GM10847 (cell line): Measurements from ENCODE around the gene IL1B.

Experiments
- POLR2A ChIP-seq: IDR thresholded peaks from 2 replicates; pipeline ENCODE4 v1.6.1; 2011; ENCODE audit not compliant: insufficient read length; ENCODE audit errors: extremely low read depth

The IL1B gene

DNA sequence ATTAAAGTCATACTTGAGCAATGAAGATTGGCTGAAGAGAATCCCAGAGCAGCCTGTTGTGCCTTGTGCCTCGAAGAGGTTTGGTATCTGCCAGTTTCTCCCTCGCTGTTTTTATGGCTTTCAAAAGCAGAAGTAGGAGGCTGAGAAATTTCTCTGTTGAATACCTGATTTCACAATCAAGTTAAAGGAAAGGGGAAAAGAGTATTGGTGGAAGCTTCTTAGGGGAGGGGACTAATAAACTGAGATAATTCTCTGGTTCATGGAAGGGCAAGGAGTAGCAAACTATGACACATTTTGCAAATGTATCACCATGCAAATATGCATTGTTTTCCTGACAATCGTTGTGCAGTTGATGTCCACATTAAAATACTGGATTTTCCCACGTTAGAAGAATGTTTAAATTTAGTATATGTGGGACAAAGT lies at the start of gene IL1B:
TSS of gene IL1B (minus strand) at position 85 of the 423 bp plus-strand sequence. CDS start 550 bp downstream, outside the sequence.
- no peak for TF ChIP-seq POLR2A

- no peak for TF ChIP-seq POLR2A
Observed at GRCh38 chr2:112886291-112886690, 49.7 kb upstream of the IL1B start.

DNA sequence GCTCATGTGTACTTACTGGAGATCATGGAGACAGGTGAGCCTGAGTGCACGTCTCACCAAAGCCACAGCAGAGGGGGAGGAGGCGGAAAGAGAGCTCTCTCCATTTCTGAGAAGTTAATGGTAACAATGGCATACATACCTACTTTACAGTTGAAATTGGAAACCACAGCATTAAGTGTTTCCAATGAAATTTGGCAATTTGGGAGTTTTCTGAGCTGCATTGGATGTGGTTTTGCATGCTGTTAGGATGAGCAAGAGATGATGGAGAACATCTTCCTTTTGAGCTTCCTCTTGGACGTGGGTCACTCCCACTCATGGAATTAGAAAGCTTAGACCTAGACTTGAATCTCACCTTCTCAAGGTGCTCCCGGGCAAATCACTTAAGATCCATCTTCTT lies 48.9 kb upstream of the IL1B start:
- no peak for TF ChIP-seq POLR2A

GRCh38 chr2:112884869-112885505 lies 48.4 kb upstream of the IL1B start:
- TF ChIP-seq POLR2A: no peak

DNA sequence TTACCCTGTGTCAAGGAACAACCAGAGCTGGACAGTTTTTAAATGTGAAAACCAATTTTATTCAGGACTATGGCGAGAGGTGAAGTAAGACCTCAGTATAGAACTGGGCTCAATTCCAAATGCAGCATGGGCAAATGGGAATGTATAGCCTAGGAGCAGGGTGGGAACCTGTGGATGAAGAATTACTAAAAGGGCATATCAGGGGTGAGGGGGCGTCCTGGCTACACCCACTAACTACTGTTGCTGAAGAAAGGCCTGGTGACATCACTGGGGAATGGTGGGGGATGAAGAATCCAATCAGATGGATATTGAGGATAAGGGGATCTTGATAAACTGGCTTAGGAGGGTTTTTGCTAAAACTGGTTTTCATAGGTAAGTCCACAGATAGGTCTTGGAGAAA lies 47.1 kb upstream of the IL1B start:
- TF ChIP-seq POLR2A: no peak

DNA sequence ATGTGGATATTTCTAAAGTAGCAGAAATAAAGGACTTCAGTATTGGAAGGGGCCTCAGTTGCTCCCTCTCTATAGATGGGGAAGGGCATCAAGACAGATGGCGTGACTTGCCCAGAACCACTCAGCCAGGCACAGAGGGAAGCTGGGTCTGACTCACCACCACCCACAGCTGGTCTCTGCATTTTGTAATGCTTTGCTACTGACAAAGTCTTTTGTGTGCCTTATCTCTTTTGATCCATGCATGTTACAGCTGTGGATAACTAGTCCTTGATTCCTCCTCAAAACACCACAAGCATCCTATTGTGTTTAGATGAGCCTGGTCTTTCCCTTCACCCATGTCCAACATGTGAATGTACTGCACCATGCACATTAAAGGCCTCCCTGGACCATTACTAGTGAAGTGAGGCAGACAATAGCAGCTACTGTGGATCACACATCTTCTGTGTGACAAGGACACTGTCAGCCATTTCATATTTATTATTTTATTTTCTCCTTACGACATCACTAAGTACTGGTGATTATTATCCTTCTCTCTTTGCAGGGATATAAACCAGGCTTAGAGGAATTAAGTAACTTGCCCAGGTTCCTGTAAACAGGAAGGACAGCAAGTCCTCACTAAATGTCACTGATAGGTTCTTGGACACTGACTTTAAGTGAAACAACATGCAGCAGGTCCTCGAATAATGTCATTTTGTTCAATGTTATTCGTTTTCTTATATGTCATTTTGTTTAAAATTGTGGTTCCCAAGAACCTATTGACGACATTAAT lies 44.8 kb upstream of the IL1B start:
- no peak for TF ChIP-seq POLR2A

DNA sequence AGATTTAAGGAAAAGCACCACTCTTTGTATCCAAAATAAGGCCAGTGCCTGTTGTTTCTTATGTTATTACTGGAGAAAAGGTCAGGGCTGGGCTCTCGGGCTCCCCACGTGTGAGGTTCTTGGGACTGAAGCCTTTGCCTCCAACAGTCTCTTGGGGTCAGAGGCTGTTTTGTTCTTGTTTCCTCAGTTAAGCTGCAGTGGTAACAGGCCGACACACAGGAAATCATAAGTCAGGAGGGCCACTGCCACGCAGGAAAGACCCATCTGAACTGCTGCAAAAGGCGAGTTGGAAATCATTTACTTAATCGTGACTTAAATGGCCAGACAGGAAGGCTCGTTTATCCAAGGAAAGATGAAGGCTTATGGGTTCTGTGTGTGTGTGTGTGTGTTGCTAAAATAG lies 44.1 kb upstream of the IL1B start:
- TF ChIP-seq POLR2A: no peak

DNA sequence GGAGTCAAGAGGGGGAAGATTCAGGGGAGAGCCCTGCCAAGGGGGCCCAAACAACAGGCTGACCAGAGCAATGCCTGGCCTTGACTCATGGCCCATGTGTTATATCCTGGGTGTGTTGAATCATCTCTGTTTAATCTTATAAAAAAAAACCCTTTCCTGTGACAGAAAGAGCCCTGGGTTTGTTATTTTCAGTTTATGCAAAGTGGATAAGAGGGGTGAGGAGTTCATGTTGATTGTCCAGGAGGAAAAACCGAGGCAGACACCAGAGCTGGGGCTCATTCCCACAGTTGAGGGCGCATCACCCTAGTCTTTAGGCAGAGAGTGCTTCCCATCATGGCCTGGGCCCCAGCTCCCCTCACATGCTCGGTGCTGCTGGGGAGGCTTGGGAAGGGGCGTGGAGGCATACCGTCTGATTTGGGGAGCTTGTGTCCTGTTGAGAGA lies 43.5 kb upstream of the IL1B start:
- TF ChIP-seq POLR2A: no peak

DNA sequence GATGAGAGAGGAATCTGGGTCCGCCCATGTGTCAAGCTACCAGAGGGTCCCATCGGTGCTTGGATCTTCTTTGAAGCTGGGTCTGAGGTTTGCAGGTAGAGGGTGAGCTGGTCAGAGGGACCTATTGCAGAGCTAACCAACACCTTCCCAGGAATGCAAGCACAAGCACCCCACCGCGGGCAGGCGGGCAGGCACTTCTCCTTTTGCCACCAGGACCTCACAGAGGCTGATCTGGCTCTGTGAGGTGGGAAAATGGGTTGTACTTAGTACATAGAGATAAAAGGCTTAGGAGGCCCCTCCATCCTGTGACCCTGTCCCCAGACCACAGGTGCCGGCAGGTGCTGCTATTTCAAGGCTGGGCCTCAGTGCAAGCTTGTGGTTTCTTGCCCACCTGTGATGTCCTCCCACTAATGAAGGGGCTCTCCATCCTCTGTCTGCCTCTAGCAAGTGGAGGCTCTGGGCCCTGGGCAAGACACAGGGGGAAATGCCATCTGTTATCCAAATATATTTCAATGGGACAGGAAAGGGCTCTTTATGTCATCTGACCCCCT lies 43.0 kb upstream of the IL1B start:
- no peak for TF ChIP-seq POLR2A

DNA sequence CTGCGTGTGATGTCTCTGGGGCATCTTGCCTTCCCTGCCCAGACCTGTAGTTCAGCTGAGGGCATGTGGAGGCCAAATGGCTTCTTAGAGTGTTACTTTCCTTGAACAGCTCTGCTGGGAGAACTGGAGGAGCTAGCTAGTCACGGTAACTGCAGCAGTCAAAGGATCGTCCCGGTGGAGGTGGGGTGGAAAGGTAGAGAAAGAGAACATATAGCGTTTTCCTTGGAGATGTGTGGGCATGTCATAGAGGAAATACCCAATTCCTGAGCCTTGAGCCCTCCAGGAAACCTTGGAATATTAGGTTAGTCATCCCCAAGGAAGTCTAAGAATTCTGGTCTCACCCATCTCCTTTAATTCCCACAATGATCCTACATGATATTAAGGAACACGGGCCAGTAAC lies 40.8 kb upstream of the IL1B start:
- TF ChIP-seq POLR2A: no peak

DNA sequence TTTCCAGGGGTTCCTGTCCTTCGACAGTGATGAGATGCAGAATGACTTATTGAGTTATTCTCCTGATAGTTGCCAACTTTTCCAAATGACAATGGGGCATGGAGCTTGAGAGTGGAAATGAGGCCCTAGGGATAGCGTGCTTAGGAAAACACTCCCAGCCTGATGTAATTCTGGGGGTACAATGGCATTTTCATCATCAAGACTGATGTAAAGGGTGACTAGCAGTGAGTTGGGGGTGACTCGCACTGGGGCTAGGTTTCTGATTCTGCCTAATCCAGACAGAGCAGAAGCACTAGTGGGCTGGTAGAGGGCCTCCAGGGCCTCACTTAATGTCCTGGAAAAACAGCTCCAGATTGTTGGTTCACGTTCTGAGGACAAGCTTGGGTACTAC lies 40.4 kb upstream of the IL1B start:
- TF ChIP-seq POLR2A: no peak

GRCh38 chr2:112876257-112876970 lies 39.8 kb upstream of the IL1B start:
- TF ChIP-seq POLR2A: no peak

- no peak for TF ChIP-seq POLR2A
Observed at GRCh38 chr2:112870841-112871835, 34.6 kb upstream of the IL1B start.

DNA sequence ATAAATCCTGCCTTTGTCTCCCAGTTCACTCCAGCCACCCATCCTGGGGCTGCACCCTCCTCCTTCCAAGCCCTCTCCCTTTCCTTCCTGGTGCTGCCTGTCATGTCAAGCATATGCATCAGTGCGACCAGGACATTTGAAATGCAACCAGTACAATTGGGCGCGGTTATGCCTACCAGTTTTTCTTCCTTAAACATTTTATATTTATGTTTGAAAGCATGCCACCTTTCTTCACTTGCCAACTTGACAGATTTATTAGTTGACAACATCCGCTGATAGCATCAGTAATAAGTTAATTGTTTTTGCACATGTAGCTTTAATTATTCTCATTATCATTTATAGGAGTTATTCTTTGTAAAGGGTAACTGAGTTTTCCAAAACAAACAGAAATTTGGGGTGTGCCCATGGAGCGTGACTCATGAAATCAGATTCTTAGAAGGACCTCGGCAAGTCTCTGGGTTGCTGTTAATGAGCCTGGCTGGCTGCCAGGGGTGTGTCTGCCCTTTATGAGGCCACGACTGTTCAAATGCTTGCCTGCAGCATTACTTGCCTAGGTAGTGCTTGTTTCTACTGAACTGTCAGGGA lies 32.8 kb upstream of the IL1B start:
- no peak for TF ChIP-seq POLR2A
